GM19043 (cell line): Measurements from ENCODE around the gene SIGLEC12.
A peak's percentile ranks its signal among the peaks of the same experiment; 100 is the strongest.
"Not testable (repeated sequence)": the region's sequence is repeated elsewhere in the genome, so short reads cannot be mapped to it uniquely, and the experiment has no call there.

Experiments used
- ATAC-seq: cut with Tn5 transposase; IDR thresholded peaks from one replicate; pipeline ENCODE4 v1.9.1; 2021; ENCODE audit warnings: low read depth; ENCODE audit not compliant: unreplicated experiment

SIGLEC12 gene

GRCh38 chr19:51460164-51460992, 41.2 kb downstream of the SIGLEC12 start:
- no peak for ATAC-seq

- ATAC-seq = no peak
These were observed 42.6 kb downstream of the SIGLEC12 start for GRCh38 chr19:51458899-51459505.

- no peak for ATAC-seq
These were observed 43.5 kb downstream of the SIGLEC12 start, which contains the start of gene SIGLEC8 for GRCh38 chr19:51458051-51458645. Gene SIGLEC8, minus strand, starts transcription at chr19:51458454. Its CDS starts 67 bp downstream, at chr19:51458387.

DNA sequence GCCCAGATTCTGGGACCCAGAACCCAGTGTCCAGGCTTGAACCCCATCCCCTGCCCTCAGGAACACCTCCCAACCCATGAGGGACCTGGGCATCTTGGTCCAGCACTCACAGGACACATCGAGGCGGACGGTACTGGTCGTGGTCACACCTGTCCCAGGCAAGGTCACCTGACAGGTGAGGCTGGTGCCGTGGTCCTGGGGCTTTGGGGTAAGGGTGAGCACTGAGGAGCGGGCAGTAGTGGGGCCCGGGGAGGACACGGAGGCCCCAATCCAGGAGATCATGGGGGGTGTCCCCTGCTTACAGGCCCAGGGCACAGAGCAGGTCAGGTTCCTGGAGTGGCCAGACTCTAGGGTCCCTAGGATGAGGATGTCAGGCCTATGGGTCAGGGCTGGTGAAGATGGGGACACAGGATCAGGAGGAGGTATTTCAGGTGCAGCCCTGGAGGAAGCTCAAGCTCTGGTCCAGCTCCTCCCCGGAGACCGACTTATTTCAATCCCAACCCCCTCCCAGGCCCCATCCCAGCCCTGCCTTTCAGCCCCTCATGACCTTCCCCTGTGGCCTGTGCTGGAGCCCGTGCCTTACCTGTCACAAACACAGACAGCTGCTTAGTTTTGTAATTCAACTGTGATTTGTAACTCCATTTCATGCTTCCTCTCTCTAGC, 44.1 kb downstream of the SIGLEC12 start:
- ATAC-seq = no peak

DNA sequence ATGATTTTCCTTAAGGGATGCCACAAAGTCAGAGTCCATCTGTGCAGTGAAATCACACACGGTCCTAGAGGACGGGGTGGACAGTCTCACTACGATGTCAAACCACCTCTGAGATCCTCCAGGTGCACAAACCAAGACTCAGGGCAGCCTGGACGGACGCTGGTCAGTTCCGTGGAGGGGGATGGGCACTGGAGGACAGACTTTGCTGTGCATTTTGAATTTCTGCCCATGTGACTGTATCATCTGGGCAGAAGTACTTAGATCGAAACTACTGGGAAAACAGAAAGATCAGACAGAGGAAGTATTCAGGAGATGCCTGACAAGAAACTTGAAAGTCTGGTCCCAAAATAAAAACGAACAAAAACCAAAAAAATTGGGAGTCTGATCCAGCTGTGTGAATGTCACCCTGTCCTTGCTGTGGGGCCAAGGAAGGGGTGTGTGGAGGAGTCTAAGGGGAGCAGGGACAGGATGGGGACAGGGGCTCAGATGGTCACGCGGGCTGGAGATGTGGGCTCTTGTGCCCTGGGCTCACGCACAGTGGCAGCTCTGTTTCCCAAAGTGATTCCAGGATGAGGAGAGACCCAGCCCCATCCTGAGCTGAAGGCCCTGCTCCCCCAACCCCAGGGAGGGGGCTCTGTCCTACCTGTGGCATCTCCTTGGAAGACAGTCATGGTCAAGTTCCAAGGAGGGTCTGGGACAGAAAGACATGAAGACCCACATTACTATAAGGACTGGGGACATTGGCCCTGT, 44.9 kb downstream of the SIGLEC12 start:
- ATAC-seq = no peak

DNA sequence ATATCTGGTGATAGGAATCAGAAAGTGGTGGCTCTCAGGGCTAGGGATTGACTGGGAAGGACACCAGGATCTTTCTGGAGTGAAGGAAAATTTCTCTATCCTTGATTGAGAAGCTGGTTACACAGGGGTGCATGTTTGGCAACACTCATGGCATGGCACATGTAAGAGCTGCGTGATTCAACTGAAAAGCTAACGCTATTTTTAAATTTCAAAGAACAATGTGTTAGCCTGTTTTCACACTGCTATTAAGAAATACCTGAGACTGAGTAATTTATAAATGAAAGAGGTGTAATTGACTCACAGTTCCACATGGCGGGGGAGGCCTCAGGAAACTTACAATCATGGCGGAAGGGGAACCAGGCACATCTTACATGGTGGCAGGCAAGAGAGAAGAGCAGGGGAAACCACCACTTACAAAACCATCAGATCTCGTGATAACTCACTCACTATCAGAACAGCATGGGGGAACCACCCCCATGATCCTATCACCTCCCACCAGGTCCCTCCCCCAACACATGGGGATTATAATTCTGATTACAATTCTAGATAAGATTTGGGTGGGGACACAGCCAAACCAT, 50.8 kb downstream of the SIGLEC12 start:
- no peak for ATAC-seq

DNA sequence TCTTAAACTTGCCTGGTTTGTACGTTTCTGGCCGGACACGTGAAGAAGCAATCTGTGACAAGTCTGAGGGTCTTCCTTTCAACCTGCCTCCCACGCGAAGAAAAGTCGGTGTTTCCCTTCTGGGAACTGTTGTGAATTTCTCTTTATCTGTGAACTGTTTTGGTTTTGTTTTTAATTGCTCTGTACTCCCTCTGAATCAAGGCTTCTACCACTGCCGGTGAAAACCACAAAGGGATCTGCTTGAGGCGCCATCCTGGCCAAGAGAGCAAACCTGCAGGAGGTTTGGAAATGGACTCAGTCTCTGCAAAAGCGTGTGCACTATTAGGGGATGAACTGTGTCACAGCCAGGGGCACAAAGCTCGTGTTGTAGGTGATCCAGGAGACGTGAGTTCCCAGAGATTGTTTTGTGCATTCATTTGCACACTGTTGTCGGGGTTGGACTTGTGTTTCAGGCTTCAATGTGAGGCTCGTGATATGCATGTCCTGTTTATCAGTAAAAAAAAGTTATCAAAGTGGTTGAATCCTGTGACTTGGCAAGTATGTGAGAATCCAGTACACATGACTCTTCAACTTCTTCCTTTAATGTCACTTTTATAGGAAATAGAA, 53.1 kb downstream of the SIGLEC12 start:
- no peak for ATAC-seq

GRCh38 chr19:51448011-51448410, 53.6 kb downstream of the SIGLEC12 start:
- no peak for ATAC-seq

GRCh38 chr19:51447510-51447909, 54.1 kb downstream of the SIGLEC12 start:
- ATAC-seq = not testable (repeated sequence)

DNA sequence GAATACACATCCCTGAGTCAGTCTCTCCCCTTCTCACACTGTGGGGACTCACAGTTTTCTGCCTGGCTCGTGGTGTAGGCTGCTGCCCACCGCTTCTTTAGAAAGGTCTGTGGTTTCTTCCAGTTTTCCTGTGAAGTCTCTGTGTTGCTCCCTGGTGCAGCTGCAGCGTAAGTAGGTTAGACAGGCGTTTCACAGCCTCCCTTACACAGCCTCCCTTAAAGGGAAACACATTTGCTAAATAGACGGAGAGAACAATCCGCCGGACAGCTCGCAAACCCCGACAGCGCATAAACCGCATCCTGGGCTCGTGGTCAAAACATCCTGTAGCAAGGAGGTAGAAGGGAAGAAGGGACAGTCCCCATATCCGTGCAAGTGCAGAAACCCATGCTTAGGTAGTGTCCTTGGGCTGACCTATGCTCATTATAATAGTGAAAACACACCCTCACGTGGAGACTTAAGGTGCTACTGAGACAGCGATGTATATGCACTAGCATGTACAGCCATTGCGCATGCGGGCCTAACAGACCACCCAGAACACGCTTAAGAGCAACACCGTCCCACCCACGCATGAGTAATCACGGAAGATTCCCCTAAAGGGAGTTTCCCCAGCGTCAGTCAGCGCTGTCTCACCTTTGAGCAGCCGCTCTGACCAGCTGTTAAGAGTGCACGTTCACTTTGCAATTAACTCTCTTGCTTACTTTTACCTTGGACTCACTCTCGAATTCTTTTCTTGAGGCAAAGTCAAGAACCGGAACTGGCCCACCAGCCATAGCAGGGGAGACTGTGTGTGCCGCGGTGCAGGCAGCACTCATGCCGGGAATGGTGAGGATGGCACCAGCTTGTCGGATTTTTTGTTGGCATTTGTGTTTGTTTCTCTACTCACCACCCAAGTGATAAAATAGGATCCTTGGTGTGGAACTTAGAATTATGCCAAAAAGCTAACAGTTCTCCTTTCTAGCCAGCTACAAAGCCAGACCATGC, 59.9 kb downstream of the SIGLEC12 start:
- peak; percentile 81 for ATAC-seq
